Fibroblast of peridontal ligament (primary cell): ENCODE results near the gene RPS6KA4.

ENCODE experiments used
- DNase-seq: peaks from one replicate; pipeline ENCODE4 v3.0.0-alpha.2; 2010; ENCODE audit errors: extremely low read depth

Gene RPS6KA4

DNA sequence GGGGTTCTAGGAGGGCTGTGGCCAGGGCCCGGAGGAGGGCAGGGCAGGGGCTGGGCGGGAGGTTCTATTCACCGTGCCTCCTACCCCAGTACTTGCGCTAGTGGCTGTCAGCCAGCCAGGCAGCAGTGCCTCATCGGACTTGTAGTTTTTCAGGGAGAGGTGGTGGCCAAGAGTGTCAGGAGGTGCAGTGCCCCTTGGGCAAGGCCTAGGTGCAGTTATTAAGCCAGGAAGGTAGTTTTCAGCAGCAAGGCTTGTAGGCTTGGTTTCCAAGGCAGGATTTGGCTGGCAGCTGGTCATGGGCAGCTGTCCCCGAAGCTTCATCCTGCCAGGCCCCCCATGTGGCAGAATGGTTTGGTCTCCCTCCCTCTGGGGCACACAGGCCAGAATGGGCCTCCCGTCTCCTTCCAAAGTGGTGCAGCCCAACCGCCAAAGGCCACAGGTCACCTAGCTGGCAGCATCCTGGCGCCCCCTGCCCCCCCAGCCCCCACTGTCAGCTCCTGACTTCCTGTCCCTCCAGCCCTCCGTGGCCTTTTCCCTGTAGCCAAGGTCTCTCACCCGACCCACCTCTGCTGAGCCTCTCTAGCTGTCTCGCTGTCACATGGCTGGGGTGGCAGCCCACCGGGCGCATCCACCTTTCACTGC lies 10.5 kb upstream of the RPS6KA4 start:
- no peak for DNase-seq

DNA sequence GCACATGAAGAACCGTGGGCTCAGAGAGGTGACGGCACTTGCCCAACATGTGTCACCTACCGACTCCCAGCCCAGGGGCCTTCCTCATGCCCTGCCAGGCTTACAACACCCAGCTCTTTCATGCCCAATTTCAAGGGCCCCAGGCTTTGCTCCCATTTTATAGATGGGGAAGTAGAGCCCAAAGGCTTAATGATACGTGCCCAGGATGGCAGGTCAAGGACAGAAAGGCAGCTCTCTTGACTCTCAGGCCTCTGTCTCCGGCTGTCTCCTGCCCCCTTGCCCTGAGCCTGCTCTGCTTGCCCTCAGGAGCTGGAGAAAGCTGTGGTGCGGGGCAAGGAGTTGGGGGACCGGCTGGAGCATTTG lies 10.0 kb upstream of the RPS6KA4 start:
- no peak for DNase-seq

DNA sequence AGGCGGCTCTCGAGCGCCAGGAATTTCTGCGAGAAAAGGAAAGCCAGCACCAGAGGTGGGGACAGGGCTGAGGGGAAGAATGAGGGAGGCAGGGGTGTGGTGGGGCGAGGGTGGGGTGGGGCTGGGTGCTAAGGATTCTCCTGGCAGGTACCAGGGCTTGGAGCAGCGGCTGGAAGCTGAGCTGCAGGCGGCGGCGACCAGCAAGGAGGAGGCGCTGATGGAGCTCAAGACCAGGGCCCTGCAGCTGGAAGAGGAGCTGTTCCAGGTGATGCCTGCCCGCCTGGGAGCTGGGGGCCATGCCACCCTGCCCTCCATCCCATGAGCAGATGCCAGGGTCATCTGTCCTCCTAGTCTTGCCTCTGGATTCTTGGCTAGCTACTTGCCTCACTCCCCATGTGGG lies 9.6 kb upstream of the RPS6KA4 start:
- no peak for DNase-seq

DNA sequence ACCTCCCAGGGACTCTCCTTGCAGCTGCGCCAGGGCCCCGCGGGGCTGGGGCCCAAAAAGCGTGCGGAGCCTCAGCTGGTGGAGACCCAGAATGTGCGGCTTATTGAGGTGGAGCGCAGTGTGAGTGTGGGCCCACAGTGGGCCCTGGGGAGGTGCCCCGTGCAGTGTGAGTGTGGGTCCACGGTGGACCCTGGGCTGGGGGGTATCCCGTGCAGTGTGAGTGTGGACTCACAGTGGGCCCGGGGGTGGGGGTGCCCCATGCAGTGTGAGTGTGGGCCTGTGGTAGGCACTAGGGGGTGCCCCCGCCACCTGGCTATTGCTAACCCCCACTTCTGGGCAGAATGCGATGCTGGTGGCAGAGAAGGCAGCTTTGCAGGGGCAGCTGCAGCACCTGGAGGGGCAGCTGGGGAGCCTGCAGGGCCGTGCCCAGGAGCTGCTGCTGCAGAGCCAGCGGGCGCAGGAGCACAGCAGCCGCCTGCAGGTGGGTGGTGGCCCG lies 7.8 kb upstream of the RPS6KA4 start:
- no peak for DNase-seq

DNA sequence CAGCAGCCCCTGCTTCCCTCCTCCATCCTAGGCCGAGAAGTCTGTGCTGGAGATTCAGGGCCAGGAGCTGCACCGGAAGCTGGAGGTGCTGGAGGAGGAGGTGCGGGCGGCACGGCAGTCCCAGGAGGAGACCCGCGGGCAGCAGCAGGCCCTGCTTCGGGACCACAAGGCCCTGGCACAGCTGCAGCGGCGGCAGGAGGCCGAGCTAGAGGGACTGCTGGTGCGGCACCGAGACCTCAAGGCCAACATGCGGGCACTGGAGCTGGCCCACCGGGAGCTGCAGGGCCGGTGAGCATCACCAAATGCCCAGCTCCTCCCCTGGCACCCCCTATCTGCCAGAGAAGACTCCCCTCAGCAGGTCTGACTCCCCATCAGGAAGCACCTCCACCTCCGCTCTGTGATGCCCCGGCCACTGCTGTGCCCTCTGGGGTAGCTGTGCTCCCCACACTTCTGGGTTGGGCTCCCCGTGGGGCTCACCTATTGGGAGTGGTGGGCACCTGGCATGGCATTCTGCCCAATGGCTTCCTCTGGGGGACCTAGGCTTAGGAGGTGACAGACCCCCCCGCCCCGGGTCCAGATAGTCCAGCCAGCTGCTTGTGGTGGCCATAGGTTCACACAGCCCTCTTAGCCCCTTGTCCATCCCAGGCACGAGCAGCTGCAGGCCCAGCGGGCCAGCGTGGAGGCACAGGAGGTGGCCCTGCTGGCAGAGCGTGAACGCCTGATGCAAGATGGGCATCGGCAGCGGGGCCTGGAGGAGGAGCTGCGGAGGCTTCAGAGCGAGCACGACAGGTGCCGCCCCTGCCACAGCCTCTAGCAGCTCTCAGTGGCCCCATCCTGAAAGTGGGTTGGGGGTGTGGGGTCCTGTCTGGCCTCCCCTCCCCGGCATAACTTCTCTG lies 6.6 kb upstream of the RPS6KA4 start:
- DNase-seq = no peak

DNA sequence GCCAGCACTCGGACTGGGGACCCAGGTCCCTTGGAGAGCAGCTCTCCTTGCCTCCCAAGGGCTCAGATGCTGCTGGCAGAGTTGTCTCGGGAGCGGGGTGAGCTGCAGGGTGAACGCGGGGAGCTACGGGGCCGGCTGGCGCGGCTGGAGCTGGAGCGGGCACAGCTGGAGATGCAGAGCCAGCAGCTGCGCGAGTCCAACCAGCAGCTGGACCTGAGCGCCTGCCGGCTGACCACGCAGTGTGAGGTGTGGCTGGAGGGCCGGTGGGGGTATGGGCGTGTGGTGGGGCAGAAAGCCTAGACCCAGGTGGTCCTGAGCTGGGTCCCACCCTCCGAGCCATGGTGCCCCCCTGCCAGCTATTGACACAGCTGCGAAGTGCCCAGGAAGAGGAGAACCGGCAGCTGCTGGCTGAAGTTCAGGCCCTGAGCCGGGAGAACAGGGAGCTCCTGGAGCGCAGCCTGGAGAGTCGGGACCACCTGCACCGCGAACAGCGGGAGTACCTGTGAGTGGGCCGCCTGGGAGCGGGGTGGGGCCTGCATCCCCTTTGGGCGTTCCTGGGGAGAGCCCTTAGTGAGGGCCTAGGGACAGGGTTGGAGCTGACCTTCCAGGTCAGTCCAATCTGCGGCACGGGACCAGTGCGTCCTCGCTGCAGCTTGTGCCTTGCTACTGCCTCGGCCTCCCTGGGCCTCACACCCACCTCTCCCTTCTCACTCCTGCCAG lies 5.8 kb upstream of the RPS6KA4 start:
- no peak for DNase-seq

DNA sequence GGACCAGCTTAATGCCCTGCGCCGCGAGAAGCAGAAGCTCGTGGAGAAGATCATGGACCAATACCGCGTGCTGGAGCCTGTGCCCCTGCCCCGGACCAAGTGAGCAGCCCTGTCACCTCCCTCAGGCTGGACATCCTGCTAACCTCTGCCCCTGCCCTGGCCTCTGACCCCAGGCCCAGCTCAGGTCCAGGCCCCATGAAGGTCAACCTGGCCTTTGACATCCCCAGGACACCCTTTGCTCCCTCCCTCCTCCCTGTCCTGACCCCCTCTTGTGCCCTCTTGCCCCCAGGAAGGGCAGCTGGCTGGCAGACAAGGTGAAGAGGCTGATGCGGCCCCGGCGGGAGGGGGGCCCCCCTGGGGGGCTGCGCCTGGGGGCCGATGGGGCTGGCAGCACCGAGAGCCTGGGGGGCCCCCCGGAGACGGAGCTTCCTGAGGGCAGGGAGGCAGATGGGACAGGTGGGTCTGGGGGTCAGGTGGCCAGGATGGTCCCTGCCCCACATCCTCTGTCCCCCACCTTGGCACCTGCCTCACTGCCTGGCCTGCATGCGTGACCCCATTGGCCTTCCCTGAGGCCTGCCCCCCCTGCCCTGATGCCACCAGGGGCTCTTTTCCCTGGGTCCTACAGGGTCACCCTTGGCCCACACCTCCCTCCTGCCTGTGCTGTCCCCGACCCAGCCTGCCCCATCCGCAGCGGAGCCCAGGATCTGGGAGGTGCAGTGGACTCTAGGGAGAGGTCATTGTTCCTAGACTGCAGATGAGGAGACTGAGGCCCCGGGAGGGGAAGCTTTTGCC lies 5.1 kb upstream of the RPS6KA4 start:
- no peak for DNase-seq

DNA sequence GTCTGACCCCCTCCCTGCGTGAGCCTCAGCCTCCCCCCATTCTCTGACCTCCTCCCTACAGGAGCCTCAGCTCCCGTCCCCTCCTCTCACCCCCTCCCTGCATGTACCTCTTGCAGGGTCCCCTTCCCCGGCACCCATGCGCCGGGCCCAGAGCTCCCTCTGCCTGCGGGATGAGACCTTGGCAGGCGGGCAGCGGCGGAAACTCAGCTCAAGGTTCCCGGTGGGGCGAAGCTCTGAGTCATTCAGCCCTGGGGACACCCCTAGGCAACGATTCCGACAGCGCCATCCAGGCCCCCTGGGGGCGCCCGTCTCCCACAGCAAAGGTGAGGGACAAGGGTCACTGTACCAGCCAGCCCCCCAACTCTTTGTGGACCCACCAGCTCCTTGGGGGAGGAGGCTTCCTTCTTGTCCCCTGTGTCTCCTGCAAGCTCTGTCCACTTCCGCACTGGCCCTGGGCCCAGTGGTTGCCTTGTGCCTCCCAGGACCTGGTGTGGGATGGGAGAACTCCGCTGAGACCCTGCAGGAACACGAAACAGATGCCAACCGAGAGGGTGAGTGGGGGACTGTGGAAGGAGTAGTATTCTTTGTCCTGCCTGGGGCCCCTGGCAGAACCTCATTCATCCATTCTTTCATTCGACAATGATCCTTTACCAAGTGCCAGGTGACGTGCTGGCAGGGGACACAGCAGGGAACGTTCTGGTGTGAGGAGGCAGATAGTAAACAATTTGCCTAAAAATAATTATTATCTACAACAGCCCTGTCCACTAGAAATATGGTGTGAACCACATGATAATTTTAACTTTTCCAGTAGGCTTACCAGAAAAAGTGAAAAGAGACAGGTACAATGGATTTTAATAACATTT lies 3.7 kb upstream of the RPS6KA4 start:
- DNase-seq = peak; percentile 72

DNA sequence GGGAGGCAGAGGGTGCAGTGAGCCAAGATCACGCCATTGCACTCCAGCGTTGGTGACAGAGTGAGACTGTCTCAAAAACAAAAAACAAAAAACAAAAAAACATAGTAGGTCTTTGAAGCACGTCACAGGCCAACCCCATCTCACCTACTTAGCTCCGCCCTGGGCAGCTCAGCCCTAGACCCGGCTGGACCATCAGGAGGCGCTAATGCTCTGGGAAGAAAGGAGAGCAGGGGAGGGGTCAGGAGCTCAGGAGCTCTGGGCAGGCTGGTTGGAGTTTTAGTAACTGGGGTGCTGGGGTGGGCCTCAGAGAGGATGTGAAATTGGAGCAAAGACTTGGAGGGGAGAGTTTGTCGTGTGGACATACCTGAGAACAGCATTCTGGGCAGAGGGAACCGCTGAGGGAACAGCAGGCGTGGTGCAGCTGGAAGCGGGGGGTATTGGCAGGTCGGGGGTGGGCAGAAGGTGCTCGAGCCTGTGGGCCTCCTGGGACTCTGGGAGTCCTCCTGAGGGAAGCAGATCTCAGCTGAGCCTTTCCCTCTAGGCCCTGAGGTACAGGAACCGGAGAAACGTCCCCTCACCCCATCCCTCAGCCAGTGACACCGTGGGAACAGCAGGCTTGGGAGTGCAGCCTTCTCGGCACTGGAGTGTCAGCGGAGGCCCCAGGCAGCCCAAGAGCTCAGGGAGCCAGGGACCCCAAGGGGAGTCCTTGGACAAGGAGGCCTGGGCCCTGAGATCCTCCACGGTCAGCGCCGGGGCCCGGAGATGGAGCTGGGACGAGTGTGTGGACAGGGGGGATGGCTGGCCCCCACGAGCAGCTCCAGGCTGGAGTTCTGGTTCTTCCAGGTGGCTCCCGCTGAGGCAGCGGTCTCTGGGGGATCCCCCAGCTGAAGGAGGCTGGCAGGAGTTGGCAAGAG lies 2.2 kb upstream of the RPS6KA4 start:
- DNase-seq = peak; percentile 13

DNA sequence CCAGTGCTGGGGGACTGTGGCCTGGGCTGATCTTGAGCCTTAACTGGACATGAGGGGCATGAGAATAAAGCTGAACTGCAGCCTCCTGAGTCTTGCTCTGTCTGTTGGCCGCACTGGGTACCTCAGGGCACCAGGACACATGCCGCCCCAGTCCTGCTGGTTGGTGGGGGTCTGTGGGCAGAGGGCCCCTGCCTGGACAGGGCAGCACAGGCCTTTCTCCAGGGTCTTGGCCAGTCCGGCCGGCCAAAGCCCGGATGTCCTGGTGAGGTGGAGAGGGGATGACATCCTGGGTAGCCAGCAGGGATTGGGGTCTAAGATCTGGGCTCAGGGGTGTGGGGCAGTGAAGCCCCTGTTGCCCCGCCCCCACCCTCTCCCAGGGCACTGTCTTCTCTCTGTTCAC lies 1.5 kb upstream of the RPS6KA4 start:
- DNase-seq = no peak

DNA sequence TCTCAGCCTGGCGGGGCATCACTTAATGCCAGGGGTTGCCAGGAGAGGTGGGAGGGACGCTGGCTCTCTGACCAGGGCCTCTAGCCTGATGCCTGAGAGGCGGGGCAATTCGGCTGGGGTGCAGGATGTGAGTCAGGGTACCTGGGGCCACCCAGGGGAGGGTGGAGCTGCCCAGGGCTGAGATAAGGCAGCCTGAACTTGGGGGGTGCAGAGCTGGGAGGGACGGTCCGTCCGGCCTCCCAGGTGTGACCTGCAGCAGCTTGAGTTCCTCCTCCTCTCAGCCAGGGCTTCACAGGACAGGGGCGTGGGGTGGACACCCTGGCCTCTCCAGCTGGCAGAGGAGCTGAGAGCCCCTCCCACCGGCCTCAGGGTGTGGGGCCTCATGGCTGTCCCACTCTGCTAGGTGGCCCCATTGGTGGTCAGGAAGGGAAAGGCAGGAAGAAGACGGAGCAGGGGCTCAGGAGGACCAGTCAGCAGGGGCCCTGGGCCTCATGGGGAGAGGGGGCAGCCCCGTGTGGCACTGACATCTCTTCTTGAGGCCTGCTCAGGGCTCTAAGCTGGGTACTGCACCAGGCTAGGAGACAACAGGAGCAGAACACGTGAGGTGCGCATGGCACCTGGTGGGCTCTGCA lies 942 bp upstream of the RPS6KA4 start:
- no peak for DNase-seq

DNA sequence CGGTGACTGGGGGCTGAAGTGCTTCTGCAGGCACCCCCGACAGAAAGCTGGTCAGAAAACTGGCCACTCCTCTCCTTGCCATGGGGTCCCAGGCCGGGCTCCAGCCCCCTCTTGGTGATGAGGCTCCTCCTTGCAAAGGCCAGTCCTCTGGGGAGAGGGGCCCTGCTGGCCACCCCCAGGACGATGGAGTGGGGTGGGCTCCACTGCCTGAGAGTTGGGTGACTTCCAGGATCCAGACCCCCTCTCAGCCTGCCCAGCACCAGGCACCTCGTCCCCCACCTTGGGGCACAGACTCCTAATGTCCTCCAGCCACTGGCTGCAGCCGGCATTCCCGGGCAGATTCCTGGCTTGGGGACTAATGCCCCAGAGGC lies 441 bp upstream of the RPS6KA4 start:
- DNase-seq = no peak

DNA sequence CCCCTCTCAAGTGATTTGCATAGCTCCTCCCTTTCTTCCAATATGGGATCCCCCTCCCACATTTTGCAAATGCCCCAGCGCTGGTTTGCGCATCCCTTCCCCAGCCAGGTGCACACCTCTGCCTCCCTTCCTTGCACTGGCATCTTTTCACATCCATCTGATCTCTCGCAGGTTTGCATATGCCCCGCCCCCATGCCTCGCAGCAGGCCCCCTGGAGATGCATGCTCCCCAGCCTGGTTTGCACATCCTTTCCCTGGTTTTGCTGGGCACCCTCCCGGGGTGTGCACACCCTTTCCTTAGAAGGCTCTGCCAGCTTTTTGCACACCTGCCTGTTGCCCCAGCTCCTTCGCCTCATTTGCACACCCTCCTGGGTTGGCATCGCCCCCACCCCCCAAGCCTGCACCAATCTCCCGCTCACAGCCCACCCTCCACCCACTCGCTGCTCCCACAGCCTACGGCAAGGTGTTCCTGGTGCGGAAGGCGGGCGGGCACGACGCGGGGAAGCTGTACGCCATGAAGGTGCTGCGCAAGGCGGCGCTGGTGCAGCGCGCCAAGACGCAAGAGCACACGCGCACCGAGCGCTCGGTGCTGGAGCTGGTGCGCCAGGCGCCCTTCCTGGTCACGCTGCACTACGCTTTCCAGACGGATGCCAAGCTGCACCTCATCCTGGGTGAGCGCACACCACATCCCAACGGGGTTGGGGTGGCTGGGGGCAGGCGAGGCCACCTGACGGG lies 917 bp downstream of the RPS6KA4 start:
- DNase-seq = no peak

DNA sequence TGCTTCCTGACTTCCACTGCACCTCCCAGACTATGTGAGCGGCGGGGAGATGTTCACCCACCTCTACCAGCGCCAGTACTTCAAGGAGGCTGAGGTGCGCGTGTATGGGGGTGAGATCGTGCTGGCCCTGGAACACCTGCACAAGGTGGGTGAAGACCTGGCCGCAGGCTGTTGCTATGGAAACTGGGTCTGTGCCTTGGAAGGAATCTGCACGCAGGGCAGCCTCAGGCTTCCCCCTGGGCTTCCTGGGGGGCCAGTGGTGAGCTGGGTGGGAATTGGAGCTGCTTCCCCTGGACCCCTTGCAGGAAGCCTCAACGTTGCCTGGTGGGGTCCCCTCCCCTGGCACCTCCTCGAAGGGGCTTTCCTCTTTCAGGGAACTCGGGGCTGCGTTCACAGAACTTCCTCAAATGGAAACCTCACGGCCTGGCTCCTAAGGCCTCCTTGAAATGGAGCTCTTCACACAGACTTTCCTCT lies 1.5 kb downstream of the RPS6KA4 start:
- DNase-seq = no peak

DNA sequence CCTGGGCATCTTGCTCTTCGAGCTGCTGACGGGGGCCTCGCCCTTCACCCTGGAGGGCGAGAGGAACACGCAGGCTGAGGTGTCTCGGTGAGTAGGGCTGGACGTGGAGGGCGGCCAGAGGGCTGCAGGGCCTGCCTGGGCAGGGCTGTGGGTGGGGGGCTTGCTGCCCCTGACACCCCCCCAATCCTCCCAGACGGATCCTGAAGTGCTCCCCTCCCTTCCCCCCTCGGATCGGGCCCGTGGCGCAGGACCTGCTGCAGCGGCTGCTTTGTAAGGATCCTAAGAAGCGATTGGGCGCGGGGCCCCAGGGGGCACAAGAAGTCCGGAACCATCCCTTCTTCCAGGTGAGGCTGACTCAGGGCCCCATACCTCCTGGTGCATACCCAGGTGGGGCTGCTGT lies 2.7 kb downstream of the RPS6KA4 start:
- DNase-seq = no peak

DNA sequence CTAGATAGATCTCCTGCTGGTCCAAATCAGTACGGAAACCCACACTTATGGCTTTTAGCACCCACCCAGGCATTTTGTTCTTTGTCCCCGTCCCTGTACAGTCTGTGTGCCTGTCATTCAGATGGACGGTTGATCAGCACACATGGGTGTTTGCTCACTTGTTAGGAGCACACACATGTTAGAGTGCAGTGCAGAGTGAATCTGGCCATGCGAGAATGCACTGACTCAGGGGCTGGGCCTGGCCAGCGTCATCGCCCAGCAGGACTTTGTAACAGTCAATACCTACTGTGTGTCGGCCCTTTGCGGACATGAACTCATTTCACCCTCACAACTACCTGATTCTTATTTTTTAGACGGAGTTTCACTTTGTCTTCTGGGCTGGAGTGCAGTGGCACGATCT lies 3.4 kb downstream of the RPS6KA4 start:
- DNase-seq = no peak

DNA sequence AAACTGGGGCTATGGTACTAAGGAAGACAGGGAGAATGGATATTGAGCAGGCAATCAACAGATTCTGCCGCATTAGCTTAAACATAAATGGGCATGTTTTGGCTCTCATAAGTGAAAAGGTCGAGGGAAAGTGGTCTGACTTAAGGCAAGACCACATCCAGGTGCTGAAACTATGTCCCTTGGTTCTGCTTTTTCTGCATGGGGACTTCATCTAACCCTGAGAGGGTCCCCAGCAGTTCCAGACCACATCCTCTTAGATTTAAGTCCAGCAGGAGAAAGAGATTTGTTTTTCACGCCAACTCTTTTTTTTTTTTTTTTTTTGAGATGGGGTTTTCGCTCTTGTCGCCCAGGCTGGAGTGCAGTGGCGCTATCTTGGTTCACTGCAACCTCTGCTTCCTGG lies 5.5 kb downstream of the RPS6KA4 start:
- DNase-seq = no peak

DNA sequence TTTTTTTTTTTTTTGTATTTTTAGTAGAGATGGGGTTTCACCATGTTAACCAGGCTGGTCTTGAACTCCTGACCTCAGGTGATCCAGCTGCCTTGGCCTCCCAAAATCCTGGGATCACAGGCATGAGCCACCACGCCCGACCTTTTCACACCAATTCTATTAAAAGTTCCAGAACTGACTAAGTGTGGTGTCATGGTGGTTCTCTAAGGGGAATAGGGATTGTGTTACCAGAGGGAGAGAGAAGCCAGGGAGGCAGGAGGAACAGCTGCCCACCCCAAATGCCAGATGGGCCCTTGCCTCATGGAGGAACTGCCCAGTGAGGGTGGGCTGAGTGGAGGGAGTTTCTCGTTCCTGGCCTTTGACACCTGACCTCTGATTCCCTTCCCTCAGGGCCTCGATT lies 5.9 kb downstream of the RPS6KA4 start:
- DNase-seq = no peak

DNA sequence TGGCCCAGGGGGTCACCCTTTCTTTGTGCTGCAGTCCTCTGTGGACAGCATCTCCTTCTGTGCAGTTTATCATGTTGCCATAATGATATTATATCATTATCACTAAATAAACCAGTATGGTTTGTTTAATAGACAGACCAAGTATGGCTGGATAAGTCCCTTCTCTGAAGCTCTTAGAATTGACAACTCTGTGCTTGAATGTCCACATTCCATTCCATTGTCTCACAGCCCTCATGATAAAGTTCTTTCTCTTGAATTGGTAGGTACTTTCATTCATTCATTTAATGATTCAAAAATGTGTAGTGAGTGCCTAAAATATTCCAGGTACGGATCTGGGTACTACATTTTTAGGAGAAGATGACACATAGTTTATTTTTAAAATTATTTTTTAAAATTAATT lies 7.8 kb downstream of the RPS6KA4 start:
- no peak for DNase-seq
